Superior temporal gyrus (tissue), 1 donor: ENCODE results near the gene MED12.

Experiments
- DNase-seq: peaks from one replicate; pipeline ENCODE4 v3.0.0-alpha.2; 2016; ENCODE audit errors: extremely low spot score

Gene MED12

GRCh38 chrX:71162981-71163380 is 44.6 kb downstream of the MED12 start:
- no peak for DNase-seq

- no peak for DNase-seq
Observed at GRCh38 chrX:71164071-71164470, 45.7 kb downstream of the MED12 start.

- DNase-seq: no peak
Observed at GRCh38 chrX:71166461-71166860, 48.1 kb downstream of the MED12 start.

- no peak for DNase-seq
Observed at GRCh38 chrX:71167031-71167781, 48.8 kb downstream of the MED12 start.

GRCh38 chrX:71168134-71168533 is 49.7 kb downstream of the MED12 start:
- DNase-seq: no peak

GRCh38 chrX:71169586-71169985 is 51.2 kb downstream of the MED12 start:
- DNase-seq: no peak

- DNase-seq: no peak
Observed at GRCh38 chrX:71170660-71171059, 52.3 kb downstream of the MED12 start.

- no peak for DNase-seq
Observed at GRCh38 chrX:71171110-71171801, 52.9 kb downstream of the MED12 start.

GRCh38 chrX:71173440-71173839 is 55.0 kb downstream of the MED12 start:
- DNase-seq: no peak

- DNase-seq: no peak
Observed at GRCh38 chrX:71174795-71175194, 56.4 kb downstream of the MED12 start.

- no peak for DNase-seq
Observed at GRCh38 chrX:71175531-71175930, 57.1 kb downstream of the MED12 start.

- DNase-seq: no peak
Observed at GRCh38 chrX:71177327-71177726, 58.9 kb downstream of the MED12 start.

- DNase-seq: peak; percentile 81
Observed at GRCh38 chrX:71178908-71179307, 60.5 kb downstream of the MED12 start.

GRCh38 chrX:71180579-71181265 is 62.3 kb downstream of the MED12 start:
- peak; percentile 4 for DNase-seq

- DNase-seq: no peak
Observed at GRCh38 chrX:71181558-71181909, 63.1 kb downstream of the MED12 start.

- DNase-seq: peak; percentile 95
Observed at GRCh38 chrX:71181910-71182799, 63.8 kb downstream of the MED12 start.

- no peak for DNase-seq
Observed at GRCh38 chrX:71182871-71183270, 64.5 kb downstream of the MED12 start.

GRCh38 chrX:71183341-71183740 is 64.9 kb downstream of the MED12 start:
- no peak for DNase-seq

- no peak for DNase-seq
Observed at GRCh38 chrX:71184092-71184491, 65.7 kb downstream of the MED12 start.

- no peak for DNase-seq
Observed at GRCh38 chrX:71184803-71185495, 66.6 kb downstream of the MED12 start.

- no peak for DNase-seq
Observed at GRCh38 chrX:71191248-71191647, 72.9 kb downstream of the MED12 start.
